ENCODE measurements around the gene GPA33. TPM values are rescaled to one million over a fixed set of nuclear protein-coding genes. Genes with fewer than 3 reads are reported as not detected.

Gene GPA33
- total RNA-seq, 2 donors from 2014 or later, result 5.3 to 7.6 TPM

DNA sequence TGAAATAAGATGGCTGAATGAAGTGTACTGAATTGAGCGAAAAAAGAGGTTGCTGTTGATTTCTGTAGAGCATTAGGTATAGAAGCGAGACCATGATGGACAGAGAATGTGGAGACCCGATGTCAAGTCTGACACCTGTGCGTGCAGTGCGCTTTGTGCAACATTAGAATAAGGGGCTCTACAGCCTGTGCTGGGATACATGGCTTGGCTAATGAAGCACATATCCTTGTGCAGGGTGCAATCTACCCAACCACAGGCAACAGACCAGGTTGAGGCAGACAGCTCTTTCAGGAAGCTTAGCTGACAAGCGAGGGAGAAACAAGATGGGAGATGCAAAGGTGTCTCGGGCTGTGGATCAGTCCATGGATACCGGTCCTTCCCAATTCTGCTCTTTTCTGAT is 18.9 kb downstream of the GPA33 start:
- no peaks in the 10 kb centered on the region for H3K9me3 ChIP-seq (ENCODE audit: control insufficient read depth, low read length, poor library complexity, severe bottlenecking)
- Mint-ChIP-seq H3K36me3 (ENCODE audit: low read depth) (peaks cover 14% of the 10 kb centered on the region), H3K4me3 (no peak overlapping the region), H3K27me3 (peaks cover 12% of the 10 kb centered on the region), H3K27ac (no peak overlapping the region), H3K4me1 (peaks cover 17% of the 10 kb centered on the region)
- DNase-seq (no peak), ATAC-seq (no peak)

GRCh38 chr1:167068761-167069160 is 21.4 kb downstream of the GPA33 start:
- Mint-ChIP-seq H3K4me1 (peaks cover 5% of the 10 kb centered on the region), H3K27ac (no peak overlapping the region), H3K4me3 (no peak overlapping the region), H3K36me3 (ENCODE audit: low read depth) (peaks cover 8% of the 10 kb centered on the region), H3K27me3 (peaks cover 5% of the 10 kb centered on the region)
- H3K9me3 ChIP-seq (ENCODE audit: control insufficient read depth, low read length, poor library complexity, severe bottlenecking), result no peaks in the 10 kb centered on the region
- DNase-seq, result no peak
- ATAC-seq, result no peak

GRCh38 chr1:167067904-167068303 is 22.3 kb downstream of the GPA33 start:
- Mint-ChIP-seq H3K4me3 (no peak overlapping the region), H3K27ac (no peak overlapping the region), H3K27me3 (peaks cover 5% of the 10 kb centered on the region), H3K4me1 (peaks cover 5% of the 10 kb centered on the region), H3K36me3 (ENCODE audit: low read depth) (peaks cover 8% of the 10 kb centered on the region)
- H3K9me3 ChIP-seq (ENCODE audit: control insufficient read depth, low read length, poor library complexity, severe bottlenecking), result no peaks in the 10 kb centered on the region
- DNase-seq, result no peak
- ATAC-seq, result no peak

GRCh38 chr1:167066333-167067122 is 23.6 kb downstream of the GPA33 start:
- peak; percentile 62 to 79 (median 67) for DNase-seq
- Mint-ChIP-seq H3K36me3 (ENCODE audit: low read depth) (peaks cover 8% of the 10 kb centered on the region), H3K4me3 (no peak overlapping the region), H3K27ac (no peak overlapping the region), H3K27me3 (peaks cover 5% of the 10 kb centered on the region), H3K4me1 (peaks cover 5% of the 10 kb centered on the region)
- H3K9me3 ChIP-seq (ENCODE audit: control insufficient read depth, low read length, poor library complexity, severe bottlenecking), result no peaks in the 10 kb centered on the region
- peak; percentile 95 for ATAC-seq

DNA sequence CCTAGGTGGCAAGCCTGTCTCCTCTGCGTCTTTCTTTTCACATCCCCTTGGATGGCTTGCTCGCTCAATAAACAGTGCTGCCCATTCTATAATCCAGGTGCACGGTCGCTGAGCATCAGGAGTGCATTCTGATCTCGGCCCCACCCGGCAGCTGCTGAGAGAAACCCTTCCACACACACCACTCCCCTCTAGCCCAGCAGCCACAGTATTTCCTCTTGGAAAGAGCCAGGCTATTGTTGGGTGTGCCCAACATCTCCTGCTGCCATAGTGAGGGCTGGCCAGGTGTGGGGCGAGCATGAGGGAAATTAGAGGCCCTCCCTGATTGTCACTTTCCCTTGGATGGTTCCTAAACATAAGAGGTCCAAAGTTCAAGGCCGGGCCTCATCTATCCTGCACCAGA is 24.7 kb downstream of the GPA33 start:
- H3K4me1 Mint-ChIP-seq, result peaks cover 6% of the 10 kb centered on the region
- H3K27ac Mint-ChIP-seq, result no peak overlapping the region
- no peak for DNase-seq
- H3K4me3 Mint-ChIP-seq, result no peak overlapping the region
- H3K27me3 Mint-ChIP-seq, result peaks cover 5% of the 10 kb centered on the region
- no peak for ATAC-seq
- H3K9me3 ChIP-seq (ENCODE audit: control insufficient read depth, low read length, poor library complexity, severe bottlenecking), result no peaks in the 10 kb centered on the region
- peaks cover 4% of the 10 kb centered on the region for H3K36me3 Mint-ChIP-seq (ENCODE audit: low read depth)

DNA sequence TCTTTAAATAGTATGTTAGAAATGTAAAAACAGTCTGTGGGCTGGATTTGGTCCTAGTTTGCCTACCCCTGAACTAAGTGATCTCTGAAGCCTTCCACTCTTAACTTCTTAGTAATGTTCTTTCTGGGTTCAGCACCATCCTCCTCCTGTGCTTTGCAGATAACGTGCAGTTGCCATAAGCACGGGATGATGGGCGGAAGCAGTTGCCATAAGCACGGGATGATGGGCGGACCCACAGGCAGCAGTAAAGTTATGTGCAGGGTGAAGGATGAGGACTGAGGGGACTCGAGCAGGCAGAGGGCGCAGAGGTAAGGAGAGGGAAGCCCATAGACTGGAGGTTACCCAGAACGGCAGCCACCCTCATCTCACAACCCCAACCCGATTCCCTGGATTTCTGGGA is 25.6 kb downstream of the GPA33 start:
- Mint-ChIP-seq H3K4me1 (peaks cover 2% of the 10 kb centered on the region), H3K27ac (no peak overlapping the region), H3K27me3 (peaks cover under 1% of the 10 kb centered on the region), H3K4me3 (no peak overlapping the region), H3K36me3 (ENCODE audit: low read depth) (peaks cover 4% of the 10 kb centered on the region)
- no peaks in the 10 kb centered on the region for H3K9me3 ChIP-seq (ENCODE audit: control insufficient read depth, low read length, poor library complexity, severe bottlenecking)
- ATAC-seq, result no peak
- DNase-seq, result no peak

GRCh38 chr1:167061073-167061464 is 29.1 kb downstream of the GPA33 start:
- H3K4me3 Mint-ChIP-seq, result no peak overlapping the region
- ATAC-seq, result no peak
- H3K4me1 Mint-ChIP-seq, result peaks cover 9% of the 10 kb centered on the region

DNA sequence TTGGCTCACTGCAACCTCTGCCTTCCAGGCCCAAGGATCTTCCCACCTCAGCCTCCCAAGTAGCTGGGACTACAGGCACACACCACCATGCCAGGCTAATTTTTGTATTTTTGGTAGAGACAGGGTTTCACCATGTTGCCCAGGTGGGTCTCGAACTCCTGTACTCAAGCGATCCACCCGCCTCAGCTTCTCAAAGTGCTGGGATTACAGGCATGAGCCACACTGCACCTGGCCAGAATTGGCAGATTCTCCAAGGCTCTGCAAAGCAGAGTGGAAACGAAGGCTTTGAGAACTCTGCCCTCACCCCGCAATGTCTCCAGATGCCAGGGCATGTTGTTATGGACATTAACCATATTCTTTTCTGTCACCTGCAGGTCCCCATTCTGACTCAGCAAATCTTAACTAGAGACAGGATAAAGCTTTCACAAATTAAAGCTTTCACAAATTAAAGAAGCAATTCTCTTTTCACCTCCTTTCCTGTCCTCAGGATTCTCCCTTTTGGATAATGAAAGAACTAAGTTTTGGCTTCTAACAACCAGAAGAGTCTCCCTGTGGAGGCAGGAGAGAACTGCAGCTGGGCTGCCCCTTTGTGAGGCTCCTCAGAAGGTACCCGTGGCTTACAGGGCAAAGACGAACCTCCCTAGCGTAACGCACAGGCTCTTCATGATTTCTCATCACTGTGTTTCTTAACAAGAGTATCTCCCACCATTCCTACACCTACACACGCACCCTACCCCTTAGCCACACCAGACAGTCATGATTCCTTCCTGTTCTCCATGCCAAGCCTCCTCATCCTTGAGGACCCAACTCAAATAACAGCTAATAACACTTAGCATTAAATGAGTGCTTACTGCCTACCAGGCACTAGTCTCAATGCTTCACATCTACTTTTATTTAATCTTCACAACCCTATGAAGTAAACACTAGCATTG is 29.8 kb downstream of the GPA33 start:
- ATAC-seq (no peak), DNase-seq (no peak)
- H3K4me3 Mint-ChIP-seq, result no peak overlapping the region
- no peaks in the 10 kb centered on the region for H3K9me3 ChIP-seq (ENCODE audit: control insufficient read depth, low read length, poor library complexity, severe bottlenecking)
- peaks cover 9% of the 10 kb centered on the region for H3K4me1 Mint-ChIP-seq
- no peaks in the 10 kb centered on the region for H3K27me3 Mint-ChIP-seq
- H3K27ac Mint-ChIP-seq, result no peak overlapping the region
- H3K36me3 Mint-ChIP-seq (ENCODE audit: low read depth), result peaks cover 2% of the 10 kb centered on the region

More at GRCh38 chr1:167061073-167061464, 29.1 kb downstream of the GPA33 start:
- no peak for DNase-seq
- Mint-ChIP-seq H3K27me3 (no peaks in the 10 kb centered on the region), H3K36me3 (ENCODE audit: low read depth) (peaks cover 2% of the 10 kb centered on the region), H3K27ac (no peak overlapping the region)
- H3K9me3 ChIP-seq (ENCODE audit: control insufficient read depth, low read length, poor library complexity, severe bottlenecking), result no peaks in the 10 kb centered on the region

GRCh38 chr1:167059809-167060107 is 30.4 kb downstream of the GPA33 start:
- Mint-ChIP-seq H3K27ac (no peak overlapping the region), H3K27me3 (no peaks in the 10 kb centered on the region), H3K4me1 (peaks cover 9% of the 10 kb centered on the region), H3K36me3 (ENCODE audit: low read depth) (peaks cover 2% of the 10 kb centered on the region), H3K4me3 (no peak overlapping the region)
- ATAC-seq, result no peak
- DNase-seq, result no peak
- no peaks in the 10 kb centered on the region for H3K9me3 ChIP-seq (ENCODE audit: control insufficient read depth, low read length, poor library complexity, severe bottlenecking)

DNA sequence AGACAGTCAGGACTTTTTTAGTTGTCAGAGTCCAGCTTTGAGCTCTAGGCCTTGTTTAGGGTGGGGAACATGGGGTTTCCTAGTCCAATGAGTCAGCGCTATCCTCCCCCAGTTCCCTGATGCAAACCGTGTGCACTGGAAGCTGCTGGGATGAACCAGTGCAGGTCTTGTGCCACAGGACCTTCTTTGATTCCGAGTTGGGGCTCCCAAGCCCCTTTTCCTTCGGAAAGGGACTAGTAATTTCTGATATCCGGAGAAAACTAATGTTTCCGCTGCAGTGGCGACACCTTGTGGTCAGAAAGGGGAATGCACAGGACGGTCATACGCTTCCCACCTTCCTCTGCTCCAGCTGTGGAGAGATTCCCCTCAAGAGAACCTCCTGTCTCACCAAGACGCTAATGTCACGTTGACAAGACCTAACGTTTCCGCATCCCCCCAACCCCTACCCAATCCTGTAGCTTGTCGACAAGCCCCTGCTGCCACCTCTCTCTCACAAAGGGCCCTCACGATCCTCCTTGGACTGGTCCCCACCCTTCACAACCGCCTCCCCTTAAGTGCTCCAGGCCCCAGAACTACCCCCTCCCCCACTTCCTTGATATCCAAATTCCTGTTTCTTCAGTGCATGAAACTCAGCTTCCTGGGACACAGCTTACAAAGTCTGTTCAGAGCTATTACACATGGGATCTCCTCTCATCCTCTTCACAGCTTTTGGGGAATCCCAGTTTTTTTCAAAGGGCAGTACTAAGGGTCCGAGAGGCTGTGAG is 30.9 kb downstream of the GPA33 start:
- ATAC-seq (peak; percentile 75), DNase-seq (peak; percentile 40 to 61 (median 53))
- H3K4me1 Mint-ChIP-seq, result peaks cover 9% of the 10 kb centered on the region
- peaks cover 2% of the 10 kb centered on the region for H3K36me3 Mint-ChIP-seq (ENCODE audit: low read depth)
- H3K27ac Mint-ChIP-seq, result peak overlapping the region; percentile 59
- H3K9me3 ChIP-seq (ENCODE audit: control insufficient read depth, low read length, poor library complexity, severe bottlenecking), result no peaks in the 10 kb centered on the region
- H3K27me3 Mint-ChIP-seq, result no peaks in the 10 kb centered on the region
- no peak overlapping the region for H3K4me3 Mint-ChIP-seq

DNA sequence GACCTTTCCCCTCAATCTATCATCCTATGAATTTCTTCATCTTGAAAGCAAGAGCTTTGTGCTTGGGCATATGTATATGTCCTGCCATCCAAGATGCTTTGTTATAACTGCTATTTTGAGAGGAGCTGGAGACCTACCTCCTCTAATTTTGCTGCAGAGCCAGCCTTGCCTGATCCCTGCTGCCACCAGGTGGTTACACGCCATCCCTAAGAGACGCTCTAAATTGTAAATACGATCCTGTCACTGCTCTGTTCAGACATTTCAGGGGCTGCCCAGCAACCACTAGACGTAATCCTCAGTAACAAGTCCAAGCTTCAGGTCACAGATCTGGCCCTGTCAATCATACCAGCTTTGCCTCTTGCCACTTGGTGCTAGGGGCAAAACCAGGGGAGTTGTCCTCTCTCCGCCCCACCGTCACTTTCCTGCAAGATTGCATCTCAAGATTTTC is 32.9 kb downstream of the GPA33 start:
- ATAC-seq, result no peak

DNA sequence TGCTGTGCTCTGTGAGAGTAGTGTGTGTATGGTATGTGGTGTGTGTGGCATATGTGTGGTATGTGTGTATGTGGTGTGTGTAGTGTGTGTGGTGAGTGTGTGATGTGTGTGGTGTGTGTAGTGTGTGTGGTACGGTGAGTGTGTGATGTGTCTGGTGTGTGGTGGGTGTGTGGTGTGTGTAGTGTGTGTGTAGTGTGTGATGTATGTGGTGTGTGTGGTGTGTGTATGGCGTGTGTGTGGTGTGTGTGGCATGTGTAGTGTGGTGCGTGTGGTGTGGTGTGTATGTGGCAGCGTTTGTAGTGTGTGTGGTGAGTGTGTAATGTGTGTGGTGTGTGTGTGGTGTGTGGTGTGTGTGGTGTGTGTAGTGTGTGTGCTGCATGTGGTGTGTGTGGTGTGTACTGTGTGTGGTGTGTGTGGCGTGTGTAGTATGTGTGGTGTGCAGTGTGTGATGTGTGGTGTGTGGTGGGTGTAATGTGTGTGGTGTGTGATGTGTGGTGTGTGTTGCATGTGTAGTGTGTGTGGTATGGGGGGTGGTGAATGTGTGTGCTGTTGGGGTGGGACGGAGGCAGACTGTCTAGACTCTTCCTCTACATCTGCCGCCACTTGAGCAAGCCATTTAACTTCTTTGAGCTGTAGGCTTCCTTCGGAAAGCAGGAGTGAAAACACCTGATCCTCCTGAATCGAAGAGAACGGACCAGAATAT is 33.5 kb downstream of the GPA33 start:
- Mint-ChIP-seq H3K27me3 (peaks cover 4% of the 10 kb centered on the region), H3K4me1 (peaks cover 12% of the 10 kb centered on the region), H3K27ac (no peak overlapping the region), H3K4me3 (no peak overlapping the region), H3K36me3 (ENCODE audit: low read depth) (peaks cover 2% of the 10 kb centered on the region)
- DNase-seq (no peak), ATAC-seq (no peak)
- no peaks in the 10 kb centered on the region for H3K9me3 ChIP-seq (ENCODE audit: control insufficient read depth, low read length, poor library complexity, severe bottlenecking)

More for the DNA sequence above, 32.9 kb downstream of the GPA33 start:
- H3K27me3 Mint-ChIP-seq, result peaks cover 4% of the 10 kb centered on the region
- no peak overlapping the region for H3K27ac Mint-ChIP-seq
- no peaks in the 10 kb centered on the region for H3K9me3 ChIP-seq (ENCODE audit: control insufficient read depth, low read length, poor library complexity, severe bottlenecking)
- DNase-seq, result no peak
- no peak overlapping the region for H3K4me3 Mint-ChIP-seq
- peaks cover 2% of the 10 kb centered on the region for H3K36me3 Mint-ChIP-seq (ENCODE audit: low read depth)
- H3K4me1 Mint-ChIP-seq, result peaks cover 12% of the 10 kb centered on the region

All from T-helper 17 cell (primary cell).